Suppressor macrophage treated with lipopolysaccharide for 1 hour (primary cell): ENCODE measurements around the gene IL17C.

ENCODE experiments used
- DNase-seq, 3 donors: peaks; one replicate each; pipeline ENCODE4 v3.0.0-alpha.2; 2020 to 2022

IL17C gene

GRCh38 chr16:88646345-88647034, 8.1 kb downstream of the IL17C start:
- DNase-seq: no peak

- DNase-seq: no peak
These were observed 9.1 kb downstream of the IL17C start for GRCh38 chr16:88647178-88648070.

GRCh38 chr16:88649195-88649923, 11.0 kb downstream of the IL17C start:
- DNase-seq: peak in 1 of 3 donors; percentile 40

DNA sequence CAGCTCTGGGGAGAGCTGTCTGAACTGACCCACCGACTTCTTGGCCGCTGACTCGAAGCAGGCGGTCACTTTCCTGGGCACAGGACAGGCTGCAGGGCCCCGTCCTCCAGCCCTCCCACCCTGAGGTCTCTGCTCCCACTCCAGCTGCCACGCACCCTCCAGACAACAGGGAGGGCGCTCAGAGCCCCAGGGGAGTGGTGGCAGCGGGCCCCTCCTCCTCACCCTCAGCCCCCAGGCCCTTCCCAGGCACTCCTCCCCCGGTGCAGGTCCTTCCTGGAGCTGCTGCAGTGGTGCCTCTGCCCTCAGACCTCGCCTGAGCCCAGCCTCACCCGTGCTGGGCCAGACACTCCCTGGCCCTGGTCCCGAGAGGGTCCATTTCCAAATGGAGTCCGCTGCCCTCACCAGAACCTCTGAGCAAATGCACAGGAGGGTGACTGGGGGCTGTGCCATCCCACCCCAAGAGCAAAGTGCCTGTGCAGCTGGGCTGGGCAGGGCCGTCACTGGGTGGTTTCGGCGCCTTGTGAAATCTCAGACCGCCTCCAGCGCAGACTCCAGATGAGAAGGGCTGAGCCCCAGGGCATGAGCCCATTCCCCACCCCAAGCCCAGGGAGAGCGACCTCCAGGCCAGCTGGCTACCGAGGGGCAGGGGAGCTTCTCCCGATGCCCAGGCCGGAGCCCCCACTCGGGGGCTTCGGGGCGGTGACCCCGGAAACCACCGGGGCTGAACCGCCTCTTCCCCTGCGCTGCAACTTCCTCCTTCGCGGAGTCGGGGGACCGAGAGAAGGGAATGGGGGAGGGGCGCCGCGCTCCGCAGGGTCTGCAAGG, 11.8 kb downstream of the IL17C start:
- peak; percentile 67 to 76 (median 75) for DNase-seq

DNA sequence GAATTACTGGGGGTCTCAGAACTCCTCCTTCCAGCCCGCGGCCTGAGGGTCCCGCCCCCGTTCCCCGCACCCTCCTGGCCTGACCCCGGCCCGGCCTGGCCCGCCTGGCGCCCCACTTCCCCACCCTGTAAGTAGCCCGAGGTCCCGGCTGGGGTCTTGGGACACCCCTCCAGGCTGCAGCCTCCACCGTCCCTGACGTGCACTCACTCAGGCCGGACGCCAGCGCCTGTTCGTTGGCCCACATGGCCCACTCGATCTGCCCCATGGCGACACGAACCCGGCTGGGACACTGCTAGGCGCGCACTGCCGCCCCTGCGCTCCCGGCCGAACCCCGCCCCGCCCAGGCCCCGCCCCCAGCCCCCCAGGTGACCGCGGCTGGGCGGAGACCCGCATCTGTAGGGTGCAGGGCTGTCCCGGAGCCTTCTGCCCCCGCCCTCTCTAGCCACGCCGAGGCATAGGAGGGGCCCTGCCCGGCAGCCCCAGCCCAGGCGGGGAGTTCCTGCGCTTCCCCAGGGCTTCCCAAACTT, 12.4 kb downstream of the IL17C start, which contains the start of gene CYBA:
Gene CYBA (minus strand): TSS at position 305 of the 527 bp plus-strand sequence. CDS start 40 bp downstream, at position 265.
- DNase-seq: peak; percentile 93 to 96 (median 93)

- peak; percentile 89 to 95 (median 94) for DNase-seq
These were observed 13.1 kb downstream of the IL17C start for GRCh38 chr16:88651276-88651988.

- no peak for DNase-seq
These were observed 13.8 kb downstream of the IL17C start for GRCh38 chr16:88651989-88652761.

DNA sequence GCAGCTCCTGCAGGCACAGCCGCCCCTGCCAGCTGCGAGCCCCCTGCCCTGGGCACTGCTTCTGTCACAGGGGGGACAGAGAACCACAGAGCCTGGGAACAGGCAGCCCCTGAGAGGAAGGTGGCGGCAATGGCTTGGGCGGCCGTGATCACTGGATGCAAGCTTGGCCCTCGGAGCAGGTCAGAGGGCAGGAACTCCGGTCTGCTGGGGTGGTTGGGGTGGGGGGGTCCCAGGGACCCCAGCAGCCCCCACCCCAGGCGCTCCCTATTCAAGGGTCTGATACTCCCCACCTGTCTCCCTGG, 14.3 kb downstream of the IL17C start:
- no peak for DNase-seq

- DNase-seq: no peak
These were observed 14.7 kb downstream of the IL17C start for GRCh38 chr16:88653101-88653500.

GRCh38 chr16:88653596-88654362, 15.4 kb downstream of the IL17C start:
- DNase-seq: no peak

- DNase-seq: no peak
These were observed 16.1 kb downstream of the IL17C start for GRCh38 chr16:88654363-88655052.

DNA sequence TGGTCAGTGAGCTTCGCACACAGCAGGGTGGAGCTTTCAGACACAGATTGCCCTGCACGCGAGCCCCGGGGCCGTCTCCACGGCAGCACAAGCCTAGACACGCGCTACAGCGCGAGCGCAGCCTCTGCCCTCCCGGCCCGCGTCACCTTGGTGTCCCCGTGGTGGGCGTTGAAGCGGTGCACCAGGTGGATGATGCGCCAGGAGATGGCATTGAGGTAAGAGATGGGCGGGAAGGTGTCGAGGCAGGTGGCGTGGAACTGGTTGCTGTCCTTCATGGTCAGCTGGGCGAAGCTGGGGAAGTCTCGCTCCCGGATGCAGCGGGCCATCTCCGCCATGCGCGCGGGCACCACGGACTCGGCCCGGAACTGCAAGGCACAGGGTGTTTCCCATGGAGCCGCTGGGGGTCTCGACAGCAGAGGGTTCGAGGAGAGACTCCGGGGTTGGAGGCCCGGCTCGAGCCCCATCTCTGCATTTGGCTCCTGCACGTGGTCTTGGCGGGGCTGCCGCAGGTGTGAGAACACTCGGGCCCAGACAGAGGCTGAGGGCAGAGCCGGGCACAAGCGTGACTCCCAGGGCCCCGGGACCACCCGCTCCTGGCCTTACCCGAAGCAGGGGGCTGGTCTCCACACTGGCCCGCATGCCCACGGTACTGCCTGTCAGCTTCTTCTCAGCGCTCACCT, 16.8 kb downstream of the IL17C start:
- DNase-seq: no peak

DNA sequence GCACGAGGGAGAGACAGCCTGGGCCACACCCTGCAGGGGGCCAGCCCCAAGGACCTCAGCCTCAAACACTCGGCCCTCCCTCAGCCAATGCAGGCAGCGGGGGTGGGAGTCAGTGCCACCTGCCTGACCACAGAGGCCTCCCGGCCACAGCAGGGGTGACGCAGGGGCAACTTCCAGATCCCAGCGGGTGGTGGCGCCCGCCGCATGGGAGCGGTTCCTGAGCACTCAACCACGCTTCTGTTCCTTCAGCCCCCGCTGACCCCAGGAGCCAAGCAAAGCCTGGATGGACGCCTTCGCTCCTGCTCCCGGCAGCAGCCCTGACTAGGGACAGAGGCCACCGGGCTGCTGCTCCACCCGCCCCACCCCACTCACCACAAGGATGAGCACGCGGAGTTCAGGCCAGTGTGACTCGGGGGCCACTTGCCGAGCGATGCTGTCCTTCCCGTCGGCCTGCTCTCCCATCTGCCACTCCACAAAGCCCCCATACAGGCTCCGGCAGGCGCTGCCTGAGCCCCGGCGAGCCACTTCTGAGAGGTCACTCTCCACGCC, 17.4 kb downstream of the IL17C start:
- DNase-seq: no peak

DNA sequence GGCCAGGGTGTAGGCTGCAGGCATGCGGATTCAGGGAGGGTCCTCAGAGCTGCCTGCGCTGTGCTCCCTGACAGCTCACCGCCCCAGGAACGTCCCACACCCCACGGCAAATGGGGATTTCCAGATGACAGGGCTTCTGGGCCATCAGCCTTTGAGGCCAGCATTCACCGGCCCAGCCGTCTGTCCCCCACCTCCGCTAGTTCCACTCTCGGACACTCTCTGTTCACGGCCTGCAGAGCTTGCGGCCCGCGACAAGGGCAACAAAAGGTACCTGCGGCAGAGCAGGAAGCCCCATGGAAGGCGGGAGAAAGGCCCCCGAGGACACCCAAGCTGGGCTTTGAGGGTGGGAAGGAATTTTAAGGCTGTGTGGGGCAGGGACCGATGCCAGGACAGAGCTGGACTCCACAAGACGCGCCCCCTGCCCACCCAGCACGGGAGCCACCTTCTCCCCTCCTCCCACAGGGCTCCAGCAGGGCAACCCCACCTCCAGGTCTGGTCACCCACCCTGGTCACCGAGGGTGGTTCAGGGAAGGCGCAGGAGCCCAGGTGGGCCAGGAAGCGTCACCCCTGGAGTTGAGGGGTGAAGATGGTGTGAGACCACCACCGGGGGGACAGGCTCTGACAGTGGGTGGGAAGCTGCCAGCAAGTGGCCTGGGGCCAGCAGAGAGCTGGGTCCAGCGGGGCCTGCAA, 18.1 kb downstream of the IL17C start:
- peak in 2 of 3 donors; percentile 31 to 40 for DNase-seq

- no peak for DNase-seq
These were observed 19.0 kb downstream of the IL17C start for GRCh38 chr16:88657371-88657770.

DNA sequence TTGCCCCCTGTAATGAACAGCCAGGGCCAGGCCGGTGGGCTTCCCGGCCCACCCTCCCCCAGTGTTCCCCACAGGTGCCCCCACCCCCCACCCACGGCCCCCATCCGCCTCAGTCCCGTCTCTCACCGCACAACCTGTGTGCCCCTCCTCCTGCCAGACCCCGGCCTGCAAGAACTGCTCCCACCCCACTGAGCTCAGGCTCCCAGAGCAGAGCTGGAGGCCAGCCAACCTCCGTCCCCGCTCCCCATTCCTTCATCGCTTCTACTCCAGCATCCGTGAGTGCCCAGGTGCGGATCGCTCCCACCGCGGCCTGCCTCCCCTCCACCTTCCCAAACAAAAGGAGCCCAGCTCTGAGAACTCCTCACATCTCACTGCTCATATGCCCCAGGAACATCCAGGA, 20.3 kb downstream of the IL17C start:
- DNase-seq: no peak

GRCh38 chr16:88659160-88659559, 20.8 kb downstream of the IL17C start:
- DNase-seq: no peak

DNA sequence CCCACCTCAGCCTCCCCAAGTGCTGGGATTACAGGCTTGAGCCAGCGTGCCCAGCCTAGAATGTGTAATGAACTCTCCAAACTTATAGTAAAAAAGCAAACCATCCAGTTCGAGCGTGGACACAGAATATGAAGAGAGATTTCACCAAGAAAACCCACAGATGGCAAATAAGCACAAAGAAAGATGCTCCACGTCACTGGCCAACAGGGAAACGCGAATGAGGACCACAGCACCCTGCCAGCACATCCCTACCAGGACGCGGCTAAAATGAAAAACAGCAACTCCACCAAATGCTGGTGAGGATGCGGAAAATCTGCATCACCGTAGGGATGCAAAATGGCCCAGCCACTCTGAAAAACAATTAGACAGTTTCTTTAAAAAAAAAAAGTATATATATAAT, 23.1 kb downstream of the IL17C start:
- no peak for DNase-seq
